MM.1S (cell line): ENCODE results near the gene GAB1.

Source experiments
- DNase-seq: peaks from one replicate; pipeline ENCODE4 v3.0.0-alpha.2; 2015
- H2AFZ ChIP-seq: fragments of 300-600 bp; sonication (generic); 2 replicates; pipeline ENCODE4 v1.6.0; 2016; ENCODE audit warnings: antibody characterized with exemption, low read length
- H3F3A ChIP-seq: fragments of 300-600 bp; sonication (generic); 2 replicates; pipeline ENCODE4 v1.6.1; 2016; ENCODE audit warnings: mild to moderate bottlenecking, antibody characterized with exemption, low read length, moderate library complexity, mixed read lengths; ENCODE audit not compliant: insufficient read depth
- H3K27ac ChIP-seq: fragments of 300-600 bp; sonication (generic); 2 replicates; pipeline ENCODE4 v1.5.1; 2016; ENCODE audit warnings: mild to moderate bottlenecking, low read length
- H3K27me3 ChIP-seq: fragments of 300-600 bp; sonication (generic); replicated peaks from 2 replicates; pipeline ENCODE4 v1.6.0; 2016; ENCODE audit warnings: low read length; ENCODE audit not compliant: insufficient read depth
- H3K36me3 ChIP-seq: fragments of 300-600 bp; sonication (generic); replicated peaks from 2 replicates; pipeline ENCODE4 v1.6.1; 2016; ENCODE audit warnings: mild to moderate bottlenecking, low read length, mixed read lengths; ENCODE audit not compliant: insufficient read depth
- H3K4me1 ChIP-seq: fragments of 300-600 bp; sonication (generic); 2 replicates; pipeline ENCODE4 v1.6.1; 2016; ENCODE audit warnings: low read length, mixed read lengths
- H3K4me2 ChIP-seq: fragments of 300-600 bp; sonication (generic); 2 replicates; pipeline ENCODE4 v1.6.0; 2016; ENCODE audit warnings: low read depth, low read length
- H3K4me3 ChIP-seq: fragments of 300-600 bp; sonication (generic); 2 replicates; pipeline ENCODE4 v1.5.1; 2016; ENCODE audit warnings: low read length, mixed read lengths
- H3K79me2 ChIP-seq: fragments of 300-600 bp; sonication (generic); 2 replicates; pipeline ENCODE4 v1.6.1; 2016; ENCODE audit warnings: mixed run types, low read length, mixed read lengths
- H3K9ac ChIP-seq: fragments of 300-600 bp; sonication (generic); 2 replicates; pipeline ENCODE4 v1.6.1; 2016; ENCODE audit warnings: low read length, mixed read lengths
- H3K9me2 ChIP-seq: fragments of 300-600 bp; sonication (generic); replicated peaks from 2 replicates; pipeline ENCODE4 v1.6.1; 2016; ENCODE audit warnings: mild to moderate bottlenecking, low read length, mixed read lengths; ENCODE audit not compliant: insufficient read depth
- H3K9me3 ChIP-seq: fragments of 300-600 bp; sonication (generic); replicated peaks from 2 replicates; pipeline ENCODE4 v1.6.1; 2016; ENCODE audit warnings: mild to moderate bottlenecking, low read length, mixed read lengths; ENCODE audit not compliant: insufficient read depth
- H4K20me1 ChIP-seq: fragments of 300-600 bp; sonication (generic); 2 replicates; pipeline ENCODE4 v1.6.1; 2016; ENCODE audit warnings: mild to moderate bottlenecking, low read length, moderate library complexity, mixed read lengths; ENCODE audit not compliant: insufficient read depth
- EZH2 ChIP-seq: fragments of 300-600 bp; sonication (generic); optimal IDR thresholded peaks from 2 replicates; pipeline ENCODE3; 2017; ENCODE audit warnings: low read depth, mild to moderate bottlenecking, antibody characterized with exemption, low read length, mixed read lengths
- EZH2phosphoT487 ChIP-seq: fragments of 300-600 bp; sonication (generic); IDR thresholded peaks from 2 replicates; pipeline ENCODE4 v1.6.1; 2018; ENCODE audit warnings: antibody characterized with exemption, low read length
- TF ChIP-seq, protein P1 (sequence below): fragments of 300-600 bp; sonication (generic); IDR thresholded peaks from 2 replicates; pipeline ENCODE4 v1.5.1; 2016; ENCODE audit warnings: antibody characterized with exemption, low read length, mixed read lengths

The GAB1 gene

DNA sequence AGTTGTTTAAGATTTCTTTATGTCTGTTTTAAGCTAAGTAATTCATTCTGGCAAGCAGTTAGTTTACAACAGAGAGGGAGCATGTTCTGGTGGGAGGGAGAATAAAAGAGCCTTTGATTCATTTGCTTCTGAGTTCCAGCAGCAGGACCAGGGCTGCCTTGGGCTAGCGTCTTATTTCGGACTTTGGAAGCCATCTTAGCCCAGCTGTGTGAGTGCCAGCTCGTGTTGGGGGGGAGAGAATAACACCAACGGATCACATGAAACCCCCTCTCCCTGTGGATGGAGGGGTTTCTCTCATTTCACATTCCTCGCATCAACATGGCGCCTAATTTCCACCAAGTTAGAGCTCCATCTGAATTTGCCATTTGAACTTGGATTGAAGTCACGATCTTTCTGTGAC is 7.4 kb downstream of the GAB1 start:
- Histone ChIP-seq H3K9me2 (no peaks in the 10 kb centered on the region), H3K9ac (no peak overlapping the region), H4K20me1 (peaks cover 13% of the 10 kb centered on the region), H3K4me1 (peaks cover 54% of the 10 kb centered on the region), H3K27me3 (no peaks in the 10 kb centered on the region), H3K36me3 (0 out of 2 replicates have a peak, but pooled peaks cover 4% of the 10 kb centered on the region), H3K27ac (no peak overlapping the region), H3K4me3 (no peak overlapping the region), H3K9me3 (no peaks in the 10 kb centered on the region), H3F3A (peaks cover 25% of the 10 kb centered on the region), H3K79me2 (no peaks in the 10 kb centered on the region), H2AFZ (no peak overlapping the region), H3K4me2 (no peak overlapping the region)
- TF ChIP-seq, protein P1, sequence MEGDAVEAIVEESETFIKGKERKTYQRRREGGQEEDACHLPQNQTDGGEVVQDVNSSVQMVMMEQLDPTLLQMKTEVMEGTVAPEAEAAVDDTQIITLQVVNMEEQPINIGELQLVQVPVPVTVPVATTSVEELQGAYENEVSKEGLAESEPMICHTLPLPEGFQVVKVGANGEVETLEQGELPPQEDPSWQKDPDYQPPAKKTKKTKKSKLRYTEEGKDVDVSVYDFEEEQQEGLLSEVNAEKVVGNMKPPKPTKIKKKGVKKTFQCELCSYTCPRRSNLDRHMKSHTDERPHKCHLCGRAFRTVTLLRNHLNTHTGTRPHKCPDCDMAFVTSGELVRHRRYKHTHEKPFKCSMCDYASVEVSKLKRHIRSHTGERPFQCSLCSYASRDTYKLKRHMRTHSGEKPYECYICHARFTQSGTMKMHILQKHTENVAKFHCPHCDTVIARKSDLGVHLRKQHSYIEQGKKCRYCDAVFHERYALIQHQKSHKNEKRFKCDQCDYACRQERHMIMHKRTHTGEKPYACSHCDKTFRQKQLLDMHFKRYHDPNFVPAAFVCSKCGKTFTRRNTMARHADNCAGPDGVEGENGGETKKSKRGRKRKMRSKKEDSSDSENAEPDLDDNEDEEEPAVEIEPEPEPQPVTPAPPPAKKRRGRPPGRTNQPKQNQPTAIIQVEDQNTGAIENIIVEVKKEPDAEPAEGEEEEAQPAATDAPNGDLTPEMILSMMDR, result no peak
- TF ChIP-seq EZH2 (no peak), EZH2phosphoT487 (no peak)
- no peak for DNase-seq

DNA sequence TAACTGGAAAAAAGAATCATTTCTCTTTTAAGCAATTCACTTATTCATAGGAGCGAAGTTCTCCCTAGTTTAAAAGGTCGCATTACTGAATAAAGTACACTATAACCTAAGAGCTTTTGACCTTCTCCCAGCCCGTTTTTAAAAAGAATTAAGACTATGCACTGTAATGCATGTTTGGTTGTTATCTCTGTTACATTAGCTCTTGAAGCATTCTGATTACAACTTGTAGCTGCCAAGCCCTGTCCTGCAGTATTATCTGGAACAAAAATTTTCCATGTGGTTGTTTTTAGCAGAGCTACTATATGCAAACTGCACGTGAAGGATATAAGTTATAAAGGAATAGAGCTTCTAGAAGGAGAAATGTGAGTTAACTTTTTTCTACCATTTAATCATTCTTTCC is 8.1 kb downstream of the GAB1 start:
- Histone ChIP-seq H3K9me2 (no peaks in the 10 kb centered on the region), H3K36me3 (0 out of 2 replicates have a peak, but pooled peaks cover 4% of the 10 kb centered on the region), H3K4me3 (no peak overlapping the region), H3K79me2 (no peaks in the 10 kb centered on the region), H3K27me3 (no peaks in the 10 kb centered on the region), H3K27ac (no peak overlapping the region), H3K9ac (no peak overlapping the region), H3F3A (peaks cover 18% of the 10 kb centered on the region), H2AFZ (no peak overlapping the region), H4K20me1 (peaks cover 13% of the 10 kb centered on the region), H3K4me1 (peaks cover 54% of the 10 kb centered on the region), H3K9me3 (no peaks in the 10 kb centered on the region), H3K4me2 (peak overlapping the region; percentile 25; the same call in 1 of the 2 replicates)
- TF ChIP-seq EZH2phosphoT487, result no peak
- TF ChIP-seq, protein P1, result no peak
- no peak for DNase-seq

DNA sequence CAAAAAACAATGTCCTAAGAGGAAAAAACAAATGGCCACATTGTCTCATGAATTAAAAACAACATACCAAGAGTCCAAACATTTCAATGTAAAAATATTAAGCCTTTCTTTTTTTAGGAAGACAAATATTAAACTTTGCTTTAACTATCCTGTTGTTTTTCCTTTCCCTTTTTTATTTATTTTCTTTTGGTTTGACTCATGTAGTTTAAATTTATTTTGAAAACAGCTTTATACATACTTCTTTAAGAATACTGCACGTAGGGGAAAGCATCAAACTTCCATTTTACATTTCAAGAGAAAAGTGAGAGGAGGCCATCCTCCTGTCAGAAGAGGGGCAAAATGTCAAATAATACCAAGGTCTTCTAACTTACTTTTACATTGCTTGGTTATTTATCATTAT is 8.7 kb downstream of the GAB1 start:
- DNase-seq, result no peak
- no peak overlapping the region for H3K9ac ChIP-seq
- TF ChIP-seq EZH2phosphoT487 (no peak), EZH2 (no peak)
- TF ChIP-seq, protein P1, result no peak
- no peak overlapping the region for H3K4me3 ChIP-seq
- H4K20me1 ChIP-seq, result peaks cover 13% of the 10 kb centered on the region
- 0 out of 2 replicates have a peak, but pooled peaks cover 4% of the 10 kb centered on the region for H3K36me3 ChIP-seq
- H3F3A ChIP-seq, result peaks cover 13% of the 10 kb centered on the region
- H3K27me3 ChIP-seq, result no peaks in the 10 kb centered on the region
- H3K27ac ChIP-seq, result no peak overlapping the region
- H3K79me2 ChIP-seq, result no peaks in the 10 kb centered on the region
- peak overlapping the region; percentile 29; the same call in 1 of the 2 replicates for H3K4me2 ChIP-seq
- no peaks in the 10 kb centered on the region for H3K9me2 ChIP-seq
- peaks cover 54% of the 10 kb centered on the region for H3K4me1 ChIP-seq
- H2AFZ ChIP-seq, result no peak overlapping the region
- H3K9me3 ChIP-seq, result no peaks in the 10 kb centered on the region
